Spleen (tissue), 13 donors: ENCODE results near the gene SYTL1. TPM values are rescaled to one million over a fixed set of nuclear protein-coding genes. Genes with fewer than 3 reads are reported as not detected.

Experiments used
- DNase-seq: peaks from one replicate; pipeline ENCODE4 v3.0.0-alpha.2; 2020
- H3K27ac ChIP-seq, 8 donors: fragments of 200-600 bp; sonication (generic) in 7 of 8; 1 replicate in 4 of 8; 2 replicates in 4 of 8; pipeline versions ENCODE4 v1.5.0 to v1.8.0; 2016 to 2021; ENCODE audit warnings: inconsistent platforms in 4 of 8, mild to moderate bottlenecking in 4 of 8, moderate library complexity in 1 of 8
- H3K27me3 ChIP-seq, 7 donors: fragments of 200-600 bp; sonication (generic) in 6 of 7; replicated peaks in 1 of 7; 1 replicate in 4 of 7; 2 replicates in 3 of 7; pipeline versions ENCODE4 v1.5.0 to v1.8.0; 2016 to 2021; ENCODE audit warnings: inconsistent platforms in 3 of 7, mild to moderate bottlenecking in 1 of 7
- H3K36me3 ChIP-seq, 6 donors: fragments of 200-600 bp; sonication (generic) in 5 of 6; 1 replicate in 4 of 6; 2 replicates in 2 of 6; pipeline versions ENCODE4 v1.5.0 to v1.8.0; 2016 to 2021; ENCODE audit warnings: inconsistent platforms in 2 of 6
- H3K4me1 ChIP-seq, 6 donors: fragments of 200-600 bp; sonication (generic) in 5 of 6; 1 replicate in 3 of 6; 2 replicates in 3 of 6; pipeline versions ENCODE4 v1.5.0 to v1.8.0; 2016 to 2021; ENCODE audit warnings: inconsistent platforms in 3 of 6
- H3K4me3 ChIP-seq, 8 donors: fragments of 200-600 bp; sonication (generic) in 7 of 8; 1 replicate in 4 of 8; 2 replicates in 4 of 8; pipeline versions ENCODE4 v1.5.0 to v1.8.0; 2016 to 2021; ENCODE audit warnings: inconsistent platforms in 4 of 8, mild to moderate bottlenecking in 4 of 8, moderate library complexity in 2 of 8
- H3K9me3 ChIP-seq, 8 donors: fragments of 200-600 bp; sonication (generic) in 7 of 8; 1 replicate in 4 of 8; 2 replicates in 4 of 8; pipeline versions ENCODE4 v1.5.0 to v1.8.0; 2016 to 2021; ENCODE audit warnings: inconsistent platforms in 4 of 8
- POLR2A ChIP-seq, 3 donors: fragments of 450-650 bp; IDR thresholded peaks; one replicate each; pipeline ENCODE4 v1.5.1; 2017; ENCODE audit warnings: antibody characterized with exemption in 3 of 3, mild to moderate bottlenecking in 1 of 3
- POLR2AphosphoS5 ChIP-seq, 3 donors: sonication (generic); formaldehyde crosslinking; IDR thresholded peaks; one replicate each; pipeline ENCODE4 v1.5.1; 2017; ENCODE audit warnings: antibody characterized with exemption in 3 of 3
- WGBS, 5 donors: extraction: QIAGEN DNeasy Blood & Tissue Kit in 3 of 5; methylation state at CpG; one replicate each; pipeline versions ENCODE4 v1.1.5 to v1.1.7; 2013 to 2018; 5-methylcytosine and 5-hydroxymethylcytosine counted together
- intact Hi-C: fragments of 100-400 bp; cut with DNase I; formaldehyde crosslinking; loops from one replicate; pipeline ENCODE4 v1.15.0; 2023; ENCODE audit warnings: low total_unique reads
- long read RNA-seq, 2 donors: transcript quantifications; one replicate each; lab custom pipeline, GENCODE V29; 2026
- polyA plus RNA-seq, 3 donors: library from polyadenylated mRNA; stranded (reverse); fragments of 200-250 nt; gene quantifications; one replicate each; pipeline ENCODE4 v1.2.1, GENCODE V29; 2013
- total RNA-seq, 7 donors: library from RNA; depleted of rRNA in 3 of 7; stranded (reverse); fragments of >200 nt in 3 of 7; fragmentation: NEBNext Ultra II Directional in 4 of 7; extraction: Animal tissue kit (Norgen Biotek cat#: 25700) in 4 of 7; gene quantifications; one replicate each; pipeline versions ENCODE4 v1.1.0 to v1.2.1, GENCODE V29; 2016 to 2021
- TF ChIP-seq, protein P1 (sequence below), 11 experiments: fragments of 200-600 bp in 7 of 11; fragments of 450-650 bp in 4 of 11; sonication (generic) in 4 of 11; IDR thresholded peaks in 8 of 11; conservative IDR thresholded peaks in 3 of 11; 1 replicate in 7 of 11; 2 replicates in 4 of 11; pipeline versions ENCODE4 v1.4.0 to v1.8.0; 2016 to 2021; ENCODE audit warnings: antibody characterized with exemption in 11 of 11, inconsistent platforms in 4 of 11, mild to moderate bottlenecking in 1 of 11
- donor health status: healthy with polysubstance abuse.
- donor health status: DM: no; HTN: no; CAD: no; lungs with moderate emphysema.
- donor health status: DM: no; HTN: no; CAD: no.
- donor health status: Bipolar disorder and iron deficiency.
- donor health status: healthy.
- donor health status: DM: no; HTN: no; CAD: no.
- donor health status: DM: yes; HTN: yes; CAD: no.

Gene SYTL1, protein sequence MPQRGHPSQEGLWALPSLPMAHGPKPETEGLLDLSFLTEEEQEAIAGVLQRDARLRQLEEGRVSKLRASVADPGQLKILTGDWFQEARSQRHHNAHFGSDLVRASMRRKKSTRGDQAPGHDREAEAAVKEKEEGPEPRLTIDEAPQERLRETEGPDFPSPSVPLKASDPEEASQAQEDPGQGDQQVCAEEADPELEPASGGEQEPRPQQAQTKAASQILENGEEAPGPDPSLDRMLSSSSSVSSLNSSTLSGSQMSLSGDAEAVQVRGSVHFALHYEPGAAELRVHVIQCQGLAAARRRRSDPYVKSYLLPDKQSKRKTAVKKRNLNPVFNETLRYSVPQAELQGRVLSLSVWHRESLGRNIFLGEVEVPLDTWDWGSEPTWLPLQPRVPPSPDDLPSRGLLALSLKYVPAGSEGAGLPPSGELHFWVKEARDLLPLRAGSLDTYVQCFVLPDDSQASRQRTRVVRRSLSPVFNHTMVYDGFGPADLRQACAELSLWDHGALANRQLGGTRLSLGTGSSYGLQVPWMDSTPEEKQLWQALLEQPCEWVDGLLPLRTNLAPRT
- total RNA-seq (10 to 100 TPM; 54.9 to 97.0 (median 63.2) TPM), polyA plus RNA-seq (100 to 1,000 TPM; 111 to 208 (median 159) TPM)
- long read RNA-seq, donor 1, partial matches to known transcripts = 0 of 5 reads
- long read RNA-seq, donor 1, other reads (novel, unspliced or antisense) = 0 of 5 reads
- long read RNA-seq, donor 2, partial matches to known transcripts = 0 of 7 reads
- long read RNA-seq, donor 2, other reads (novel, unspliced or antisense) = 0 of 7 reads

DNA sequence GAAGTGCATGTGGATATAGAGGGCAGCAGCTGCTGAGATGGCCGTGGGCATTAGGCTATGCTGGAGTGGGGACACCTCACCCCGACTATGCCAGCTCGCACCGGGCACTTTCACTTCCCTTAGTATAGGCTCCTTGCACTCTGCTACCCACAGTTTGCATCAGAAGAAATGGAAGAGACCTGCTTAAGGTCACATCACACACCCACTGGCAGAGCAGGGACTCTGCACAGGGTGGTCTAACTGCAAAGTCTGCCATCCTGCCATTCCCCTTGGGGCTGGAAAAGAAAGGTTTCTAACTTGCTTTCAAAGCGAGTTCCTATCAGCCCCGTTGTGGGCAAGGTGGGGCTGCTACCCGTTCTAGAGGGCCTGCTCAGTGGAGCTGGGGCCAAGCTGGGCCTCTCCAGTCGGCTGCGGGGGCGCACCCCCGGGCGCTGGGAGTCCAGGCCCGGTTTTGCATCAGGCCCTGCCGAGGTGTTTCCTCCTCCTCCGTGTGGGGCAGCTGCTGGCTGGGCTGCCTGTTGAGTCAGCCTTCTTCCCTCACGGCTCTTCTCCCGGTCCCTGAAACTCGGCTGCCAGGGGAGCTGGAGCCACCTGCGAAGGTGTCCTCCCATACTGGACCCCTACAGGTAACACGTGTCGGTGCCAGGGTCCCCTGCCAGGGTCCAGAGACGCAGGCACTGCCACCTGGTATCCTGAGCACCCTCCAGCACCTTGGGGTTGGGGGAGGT, at the start of gene SYTL1:
TSS of gene SYTL1 (plus strand) at position 498 of the 728 bp plus-strand sequence. CDS start 3,313 bp downstream, outside the sequence.
- peak; percentile 94 for DNase-seq
- no peaks in the 10 kb centered on the region for H3K9me3 ChIP-seq
- peaks cover 7 to 81% (median 41%) of the 10 kb centered on the region in 6 donors for H3K4me1 ChIP-seq
- 11 to 21% (median 14%) methylated on average over 17 to 22 of the region's 22 CpGs for WGBS, 5 donors
- no peaks in the 10 kb centered on the region for H3K27me3 ChIP-seq
- H3K27ac ChIP-seq = peak within 1 kb of the TSS; percentile 88 to 98 (median 94)
- peaks cover 0 to 40% (median 20%) of the 10 kb centered on the region in 6 donors for H3K36me3 ChIP-seq
- peak within 1 kb of the TSS; percentile 39 to 87 (median 59) for H3K4me3 ChIP-seq
- TF ChIP-seq POLR2A (IDR thresholded peaks at IDR 0.05) (peak in 1 of 3 donors; percentile 65), POLR2AphosphoS5 (IDR thresholded peaks at IDR 0.05) (peak; percentile 67 to 78 (median 70))
- TF ChIP-seq, protein P1, sequence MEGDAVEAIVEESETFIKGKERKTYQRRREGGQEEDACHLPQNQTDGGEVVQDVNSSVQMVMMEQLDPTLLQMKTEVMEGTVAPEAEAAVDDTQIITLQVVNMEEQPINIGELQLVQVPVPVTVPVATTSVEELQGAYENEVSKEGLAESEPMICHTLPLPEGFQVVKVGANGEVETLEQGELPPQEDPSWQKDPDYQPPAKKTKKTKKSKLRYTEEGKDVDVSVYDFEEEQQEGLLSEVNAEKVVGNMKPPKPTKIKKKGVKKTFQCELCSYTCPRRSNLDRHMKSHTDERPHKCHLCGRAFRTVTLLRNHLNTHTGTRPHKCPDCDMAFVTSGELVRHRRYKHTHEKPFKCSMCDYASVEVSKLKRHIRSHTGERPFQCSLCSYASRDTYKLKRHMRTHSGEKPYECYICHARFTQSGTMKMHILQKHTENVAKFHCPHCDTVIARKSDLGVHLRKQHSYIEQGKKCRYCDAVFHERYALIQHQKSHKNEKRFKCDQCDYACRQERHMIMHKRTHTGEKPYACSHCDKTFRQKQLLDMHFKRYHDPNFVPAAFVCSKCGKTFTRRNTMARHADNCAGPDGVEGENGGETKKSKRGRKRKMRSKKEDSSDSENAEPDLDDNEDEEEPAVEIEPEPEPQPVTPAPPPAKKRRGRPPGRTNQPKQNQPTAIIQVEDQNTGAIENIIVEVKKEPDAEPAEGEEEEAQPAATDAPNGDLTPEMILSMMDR (IDR thresholded peaks at IDR 0.05 in 8 of 11, conservative IDR thresholded peaks at IDR 0.05 in 3 of 11) = no peak
- intact Hi-C loops = no loop called here

DNA sequence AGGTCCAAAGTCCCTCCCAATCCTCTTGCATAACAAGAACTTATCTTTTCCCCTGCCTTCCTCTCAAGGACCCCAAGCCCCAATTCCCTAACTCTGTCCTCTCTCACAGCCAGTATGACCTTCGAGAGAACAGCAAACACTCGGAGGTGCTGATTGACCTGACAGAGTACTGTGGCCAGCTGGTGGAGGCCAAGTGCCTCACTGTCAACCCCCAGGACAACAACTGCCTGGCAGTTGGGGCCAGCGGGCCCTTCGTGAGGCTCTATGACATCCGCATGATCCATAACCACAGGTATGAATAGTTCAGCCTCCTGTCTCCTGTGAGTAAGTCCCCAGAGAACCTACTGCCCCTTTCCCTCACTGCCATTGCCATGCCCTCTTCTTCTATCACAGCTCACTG, 49.7 kb upstream of the SYTL1 start:
- Histone ChIP-seq H3K27ac (no peak overlapping the region), H3K4me1 (no peaks in the 10 kb centered on the region), H3K27me3 (no peaks in the 10 kb centered on the region), H3K4me3 (no peak overlapping the region), H3K9me3 (no peaks in the 10 kb centered on the region), H3K36me3 (peaks cover 0 to 94% (median 76%) of the 10 kb centered on the region in 6 donors)
- TF ChIP-seq POLR2A (IDR thresholded peaks at IDR 0.05) = no peak
- TF ChIP-seq POLR2AphosphoS5 (IDR thresholded peaks at IDR 0.05) = no peak
- TF ChIP-seq, protein P1 (IDR thresholded peaks at IDR 0.05 in 8 of 11, conservative IDR thresholded peaks at IDR 0.05 in 3 of 11) = no peak
- intact Hi-C loops = no loop called here
- 89 to 98% (median 92%) methylated on average over 5 of the region's 5 CpGs for WGBS, 5 donors
- DNase-seq = no peak

DNA sequence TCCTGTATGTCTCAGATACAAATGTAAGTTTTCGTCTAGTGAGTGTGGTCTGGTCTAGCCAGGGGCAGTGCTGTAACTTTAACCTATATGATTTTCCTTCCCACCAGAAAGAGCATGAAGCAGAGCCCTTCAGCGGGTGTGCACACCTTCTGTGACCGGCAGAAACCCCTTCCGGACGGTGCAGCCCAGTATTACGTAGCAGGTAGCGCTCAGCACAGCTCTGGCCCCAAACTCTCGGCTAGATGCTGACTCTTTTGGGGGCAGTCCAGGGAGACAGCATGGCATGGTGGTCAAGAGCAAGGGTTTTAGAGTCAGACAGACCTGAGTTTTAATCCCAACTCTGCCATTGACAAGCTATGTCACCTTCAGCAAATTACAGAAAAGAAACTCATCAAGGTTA, 47.9 kb upstream of the SYTL1 start:
- Histone ChIP-seq H3K36me3 (peaks cover 0 to 97% (median 83%) of the 10 kb centered on the region in 6 donors), H3K4me1 (peaks cover 0 to 11% (median 1%) of the 10 kb centered on the region in 6 donors), H3K27ac (no peak overlapping the region), H3K27me3 (no peaks in the 10 kb centered on the region), H3K4me3 (no peak overlapping the region), H3K9me3 (no peaks in the 10 kb centered on the region)
- intact Hi-C loops = no loop called here
- no peak for DNase-seq
- 93 to 96% (median 95%) methylated on average over 8 of the region's 8 CpGs for whole genome bisulfite sequencing, 5 donors
- TF ChIP-seq POLR2A (IDR thresholded peaks at IDR 0.05) (no peak), POLR2AphosphoS5 (IDR thresholded peaks at IDR 0.05) (no peak)
- TF ChIP-seq, protein P1 (IDR thresholded peaks at IDR 0.05 in 8 of 11, conservative IDR thresholded peaks at IDR 0.05 in 3 of 11) = no peak
